Measurements from ENCODE around the gene CCDC174.

Gene CCDC174

DNA sequence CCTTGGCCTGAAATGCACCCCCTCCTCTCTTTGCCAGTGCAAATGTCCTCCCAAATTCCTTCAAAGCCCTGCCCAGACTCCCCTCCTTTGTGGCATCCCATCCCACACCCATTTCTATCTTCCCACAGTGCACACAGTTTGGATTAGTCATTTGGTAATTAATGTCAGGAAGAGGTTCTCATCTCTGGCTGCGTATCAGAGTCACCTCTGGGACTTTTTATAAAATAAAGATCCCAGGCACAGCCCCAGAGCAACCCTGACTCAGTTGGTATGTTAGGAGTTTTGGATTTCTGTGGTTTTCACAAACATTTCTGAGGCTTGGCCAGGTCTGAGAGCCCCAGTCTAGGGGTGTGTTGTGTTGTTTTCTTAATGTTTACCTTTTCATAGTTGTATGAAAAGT is 65.0 kb downstream of the CCDC174 start:
- no peak overlapping the region for H3K4me3 ChIP-seq (ENCODE audit: low read depth, low read length)
- no peak for TF ChIP-seq MAX (IDR thresholded peaks at IDR 0.05; ENCODE audit: low read depth, low read length)
- TF ChIP-seq POLR2A (IDR thresholded peaks at IDR 0.05; ENCODE audit: extremely low read depth, insufficient read length) = no peak
- TF ChIP-seq MYC (IDR thresholded peaks at IDR 0.05; ENCODE audit: low read depth, low read length) = no peak
- TF ChIP-seq CTCF (IDR thresholded peaks at IDR 0.05; ENCODE audit: low read depth, low read length) = no peak

GRCh38 chr3:14717307-14717706 is 65.7 kb downstream of the CCDC174 start:
- TF ChIP-seq MYC (IDR thresholded peaks at IDR 0.05; ENCODE audit: low read depth, low read length) = no peak
- TF ChIP-seq MAX (IDR thresholded peaks at IDR 0.05; ENCODE audit: low read depth, low read length) = no peak
- TF ChIP-seq POLR2A (IDR thresholded peaks at IDR 0.05; ENCODE audit: extremely low read depth, insufficient read length) = no peak
- TF ChIP-seq CTCF (IDR thresholded peaks at IDR 0.05; ENCODE audit: low read depth, low read length) = no peak
- H3K4me3 ChIP-seq (ENCODE audit: low read depth, low read length) = no peak overlapping the region
- no peak for DNase-seq (ENCODE audit: low read depth)

More for the DNA sequence above, 65.0 kb downstream of the CCDC174 start:
- no peak for DNase-seq (ENCODE audit: low read depth)

- H3K4me3 ChIP-seq (ENCODE audit: low read depth, low read length) = no peak overlapping the region
- TF ChIP-seq CTCF (IDR thresholded peaks at IDR 0.05; ENCODE audit: low read depth, low read length) (no peak), MYC (IDR thresholded peaks at IDR 0.05; ENCODE audit: low read depth, low read length) (no peak)
- DNase-seq (ENCODE audit: low read depth) = no peak
Observed at GRCh38 chr3:14718539-14718938, 67.0 kb downstream of the CCDC174 start.

DNA sequence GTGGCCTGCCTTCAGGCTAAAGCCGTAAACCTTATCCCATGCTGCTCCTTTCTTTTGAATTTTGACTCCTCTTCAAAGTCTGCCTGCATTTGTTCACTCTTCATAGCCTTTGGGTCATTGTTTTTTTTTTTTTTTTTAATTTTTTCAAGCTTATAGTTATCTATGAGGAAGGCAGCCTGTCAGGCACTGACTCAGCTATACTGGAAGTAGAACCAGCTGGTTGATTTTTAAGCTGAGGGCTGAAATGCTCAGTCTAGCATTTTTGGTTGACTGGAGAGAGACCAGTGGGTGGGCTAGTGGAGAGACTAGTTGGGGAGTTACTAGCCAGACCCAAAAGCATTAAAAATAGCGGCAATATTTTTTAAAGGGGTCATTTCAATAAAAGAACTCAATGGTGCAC is 67.4 kb downstream of the CCDC174 start:
- no peak overlapping the region for H3K4me3 ChIP-seq (ENCODE audit: low read depth, low read length)
- no peak for DNase-seq (ENCODE audit: low read depth)
- TF ChIP-seq MAX (IDR thresholded peaks at IDR 0.05; ENCODE audit: low read depth, low read length) = no peak
- no peak for TF ChIP-seq MYC (IDR thresholded peaks at IDR 0.05; ENCODE audit: low read depth, low read length)
- TF ChIP-seq CTCF (IDR thresholded peaks at IDR 0.05; ENCODE audit: low read depth, low read length) = no peak
- no peak for TF ChIP-seq POLR2A (IDR thresholded peaks at IDR 0.05; ENCODE audit: extremely low read depth, insufficient read length)

DNA sequence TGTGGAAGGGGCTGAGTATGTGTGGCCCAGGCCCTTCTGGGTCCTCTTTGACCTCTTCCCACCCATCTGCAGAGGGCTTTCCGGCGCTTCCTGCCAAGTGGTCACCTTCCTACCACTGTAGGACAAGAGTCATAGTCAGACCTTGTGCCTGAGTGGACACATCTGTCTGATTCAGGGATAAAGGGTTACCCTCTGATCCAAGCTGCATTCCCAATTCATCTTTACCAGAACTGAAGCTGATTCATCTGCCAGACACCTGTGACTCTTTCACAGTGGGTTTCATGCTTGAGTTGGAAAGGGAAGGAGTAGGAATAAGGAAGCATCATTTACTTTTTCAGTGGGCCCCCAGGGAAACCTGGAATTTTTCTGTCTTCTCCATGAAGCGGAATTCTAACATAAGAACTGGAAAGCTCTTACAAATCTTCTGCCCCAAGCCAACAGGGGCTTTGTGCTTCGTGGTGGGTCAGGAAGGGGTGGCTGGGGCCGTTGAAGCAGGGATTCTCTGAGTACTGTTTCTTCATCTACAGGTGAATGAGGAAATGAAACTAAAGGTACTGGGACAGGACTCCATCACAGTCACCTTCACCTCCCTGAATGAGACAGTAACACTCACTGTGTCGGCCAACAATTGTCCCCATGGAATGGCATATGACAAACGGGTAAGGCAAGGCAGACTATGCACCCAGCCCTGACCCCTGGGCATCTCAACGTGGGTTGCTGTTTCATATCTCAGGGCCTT is 69.7 kb downstream of the CCDC174 start:
- H3K4me3 ChIP-seq (ENCODE audit: low read depth, low read length) = no peak overlapping the region
- no peak for TF ChIP-seq MYC (IDR thresholded peaks at IDR 0.05; ENCODE audit: low read depth, low read length)
- no peak for TF ChIP-seq POLR2A (IDR thresholded peaks at IDR 0.05; ENCODE audit: extremely low read depth, insufficient read length)
- no peak for TF ChIP-seq MAX (IDR thresholded peaks at IDR 0.05; ENCODE audit: low read depth, low read length)
- no peak for TF ChIP-seq CTCF (IDR thresholded peaks at IDR 0.05; ENCODE audit: low read depth, low read length)
- DNase-seq (ENCODE audit: low read depth) = no peak
